DND-41 (cell line): ENCODE measurements around the gene GVQW3.

Experiments used
- CTCF ChIP-seq: IDR thresholded peaks from 2 replicates; pipeline ENCODE4 v1.5.1; 2012; ENCODE audit warnings: borderline replicate concordance, low read length, moderate library complexity, mild to moderate bottlenecking; ENCODE audit not compliant: poor library complexity, severe bottlenecking; ENCODE audit errors: extremely low read depth
- EZH2 ChIP-seq: IDR thresholded peaks from 3 replicates; pipeline ENCODE4 v1.6.1; 2012; ENCODE audit warnings: borderline replicate concordance, low read depth, mild to moderate bottlenecking, moderate library complexity, low read length, inconsistent platforms; ENCODE audit not compliant: severe bottlenecking

- no peak for TF ChIP-seq CTCF
- no peak for TF ChIP-seq EZH2
Measured at GRCh38 chr11:76444384-76445120, 63.4 kb downstream of the GVQW3 start, which contains the start of gene EMSY.
